Urinary bladder (tissue), 4 donors: ENCODE results near the gene FLRT2. TPM values are rescaled to one million over a fixed set of nuclear protein-coding genes. Genes with fewer than 3 reads are reported as not detected.

Experiments
- DNase-seq: peaks from one replicate; pipeline ENCODE4 v3.0.0-alpha.2; 2015; ENCODE audit errors: extremely low spot score
- H3K27ac ChIP-seq: one replicate; pipeline ENCODE4 v1.5.1; 2013; ENCODE audit warnings: low read depth, mild to moderate bottlenecking, moderate library complexity
- H3K36me3 ChIP-seq: one replicate; pipeline ENCODE4 v1.6.1; 2013; ENCODE audit warnings: mild to moderate bottlenecking, moderate library complexity; ENCODE audit not compliant: insufficient read depth
- H3K4me1 ChIP-seq: one replicate; pipeline ENCODE4 v1.6.1; 2013; ENCODE audit warnings: mild to moderate bottlenecking, moderate library complexity; ENCODE audit not compliant: insufficient read depth
- H3K4me3 ChIP-seq: one replicate; pipeline ENCODE4 v1.5.1; 2013; ENCODE audit warnings: low read depth, low read length
- WGBS: extraction: QIAGEN DNeasy Blood & Tissue Kit; methylation state at CpG from one replicate; pipeline ENCODE4 v1.1.7; 2013; 5-methylcytosine and 5-hydroxymethylcytosine counted together
- polyA plus RNA-seq: library from polyadenylated mRNA; stranded (reverse); fragments of 200-250 nt; gene quantifications from one replicate; pipeline ENCODE4 v1.2.3, GENCODE V29; 2013
- total RNA-seq: library from RNA; depleted of rRNA; stranded (reverse); fragments of >200 nt; gene quantifications from one replicate; pipeline ENCODE4 v1.2.3, GENCODE V29; 2014
- donor health status: healthy with polysubstance abuse.
- donor health status: healthy.

The FLRT2 gene
- total and polyA plus RNA-seq, 2 donors: 15.7 to 194 TPM

GRCh38 chr14:85533861-85534291, 3.9 kb downstream of the FLRT2 start:
- WGBS: under 1% methylated on average over 28 of the region's 28 CpGs
- Histone ChIP-seq H3K27ac (no peak overlapping the region), H3K36me3 (no peaks in the 10 kb centered on the region), H3K4me1 (peaks cover 1% of the 10 kb centered on the region), H3K4me3 (peak overlapping the region; percentile 59)
- no peak for DNase-seq

DNA sequence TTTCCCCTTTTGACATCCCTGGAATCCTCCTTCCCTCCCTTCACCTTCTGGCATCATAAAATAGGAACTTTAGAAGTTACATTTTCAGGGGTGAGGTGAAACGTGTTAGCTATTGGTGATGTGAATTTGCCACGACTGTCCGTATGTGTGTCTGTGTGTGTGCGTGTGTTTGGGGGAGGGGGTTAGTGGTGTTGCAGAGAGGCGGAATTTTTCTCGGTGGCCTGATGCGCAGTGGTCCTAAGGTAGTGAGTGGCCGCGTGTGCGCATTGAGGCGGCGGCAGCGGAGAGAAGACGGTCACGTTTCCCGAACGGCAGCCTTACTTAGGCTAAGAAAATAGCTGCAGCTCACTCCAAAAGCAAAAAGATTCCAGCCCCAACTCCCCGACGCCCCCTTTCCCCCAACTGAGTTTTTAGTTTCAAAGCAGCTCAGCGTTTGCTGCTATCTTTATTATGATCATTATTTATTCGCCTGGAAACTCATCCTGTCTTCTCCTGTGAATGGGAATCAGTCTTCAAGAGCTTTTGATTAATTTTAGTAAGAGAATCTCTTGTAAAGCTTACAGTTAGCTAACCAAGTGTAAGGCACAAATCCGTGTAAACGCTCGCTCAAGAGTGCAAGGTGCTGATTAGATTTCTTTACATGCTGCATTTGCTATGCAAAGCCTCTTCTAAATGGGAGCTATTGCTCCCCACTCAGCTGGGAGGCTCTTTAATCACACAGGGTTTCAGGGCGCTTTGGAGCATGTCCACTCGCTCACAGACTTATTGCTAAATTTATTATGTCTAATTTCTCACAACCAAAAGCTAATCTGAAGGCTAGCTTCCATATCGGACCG, 4.7 kb downstream of the FLRT2 start:
- 10% methylated on average over 28 of the region's 28 CpGs for WGBS
- Histone ChIP-seq H3K36me3 (no peaks in the 10 kb centered on the region), H3K4me1 (peaks cover 1% of the 10 kb centered on the region), H3K27ac (no peak overlapping the region), H3K4me3 (peak overlapping the region; percentile 59)
- DNase-seq: no peak

- no peak overlapping the region for H3K4me3 ChIP-seq
- peaks cover 1% of the 10 kb centered on the region for H3K4me1 ChIP-seq
- 61% methylated on average over 6 of the region's 6 CpGs for WGBS
- H3K36me3 ChIP-seq: no peaks in the 10 kb centered on the region
- no peak overlapping the region for H3K27ac ChIP-seq
- no peak for DNase-seq
Observed at GRCh38 chr14:85535321-85535720, 5.4 kb downstream of the FLRT2 start.

GRCh38 chr14:85535991-85536832, 6.3 kb downstream of the FLRT2 start:
- H3K4me3 ChIP-seq: no peak overlapping the region
- H3K27ac ChIP-seq: no peak overlapping the region
- peaks cover 1% of the 10 kb centered on the region for H3K4me1 ChIP-seq
- H3K36me3 ChIP-seq: no peaks in the 10 kb centered on the region
- 30% methylated on average over 8 of the region's 8 CpGs for WGBS
- no peak for DNase-seq

DNA sequence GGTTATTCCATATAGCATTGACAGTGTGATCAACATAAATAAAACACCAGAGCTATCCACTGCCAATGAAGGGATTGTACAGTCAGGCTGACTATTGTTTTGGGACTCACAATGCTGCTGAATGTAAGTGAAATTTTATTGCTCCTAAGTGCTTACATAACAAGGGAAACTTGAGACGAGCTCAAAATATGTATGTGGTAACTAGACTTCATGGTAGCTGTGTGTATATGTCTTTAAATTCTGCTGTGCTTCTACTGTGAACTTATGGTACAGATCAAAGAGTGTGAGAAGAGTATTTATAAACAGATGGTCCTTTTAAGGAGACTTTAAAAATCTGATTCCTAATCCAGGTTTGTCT, 6.9 kb downstream of the FLRT2 start:
- DNase-seq: no peak
- Histone ChIP-seq H3K4me1 (peaks cover 1% of the 10 kb centered on the region), H3K27ac (no peak overlapping the region), H3K36me3 (no peaks in the 10 kb centered on the region), H3K4me3 (no peak overlapping the region)
- 36% methylated on average over 1 of the region's 1 CpG for WGBS

GRCh38 chr14:85537526-85537925, 7.6 kb downstream of the FLRT2 start:
- DNase-seq: no peak
- Histone ChIP-seq H3K4me1 (peaks cover 1% of the 10 kb centered on the region), H3K36me3 (no peaks in the 10 kb centered on the region), H3K4me3 (no peak overlapping the region), H3K27ac (no peak overlapping the region)
- 74% methylated on average over 3 of the region's 3 CpGs for WGBS

GRCh38 chr14:85538636-85539035, 8.7 kb downstream of the FLRT2 start:
- DNase-seq: no peak
- WGBS: 91% methylated on average over 2 of the region's 2 CpGs
- H3K4me3 ChIP-seq: no peak overlapping the region
- no peaks in the 10 kb centered on the region for H3K36me3 ChIP-seq
- no peak overlapping the region for H3K27ac ChIP-seq
- H3K4me1 ChIP-seq: no peaks in the 10 kb centered on the region

DNA sequence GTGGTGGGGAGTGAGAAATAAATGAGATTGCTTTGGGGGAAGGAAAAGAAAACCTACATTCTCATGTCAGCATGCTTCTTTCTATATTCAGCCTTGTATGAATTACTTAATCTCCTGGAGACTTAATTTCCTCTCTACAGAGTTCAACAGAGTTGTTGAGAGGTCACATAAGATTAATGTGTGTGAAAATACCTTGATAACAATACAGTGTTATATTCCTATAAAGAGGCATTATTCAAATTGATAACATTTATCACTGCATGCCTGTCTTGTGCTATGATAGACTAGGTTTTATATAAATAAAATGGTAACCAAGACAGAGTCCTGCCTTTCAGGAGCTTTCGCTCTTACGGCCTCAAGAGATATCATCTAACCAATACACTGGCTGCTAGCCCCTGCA, 9.6 kb downstream of the FLRT2 start:
- Histone ChIP-seq H3K27ac (no peak overlapping the region), H3K4me3 (no peak overlapping the region), H3K36me3 (no peaks in the 10 kb centered on the region), H3K4me1 (no peaks in the 10 kb centered on the region)
- DNase-seq: no peak
- 93% methylated on average over 2 of the region's 2 CpGs for WGBS

GRCh38 chr14:85542623-85543022, 12.7 kb downstream of the FLRT2 start:
- no peak for DNase-seq
- no peak overlapping the region for H3K4me3 ChIP-seq
- 82% methylated on average over 5 of the region's 5 CpGs for WGBS
- no peak overlapping the region for H3K27ac ChIP-seq
- H3K36me3 ChIP-seq: no peaks in the 10 kb centered on the region
- H3K4me1 ChIP-seq: no peaks in the 10 kb centered on the region

DNA sequence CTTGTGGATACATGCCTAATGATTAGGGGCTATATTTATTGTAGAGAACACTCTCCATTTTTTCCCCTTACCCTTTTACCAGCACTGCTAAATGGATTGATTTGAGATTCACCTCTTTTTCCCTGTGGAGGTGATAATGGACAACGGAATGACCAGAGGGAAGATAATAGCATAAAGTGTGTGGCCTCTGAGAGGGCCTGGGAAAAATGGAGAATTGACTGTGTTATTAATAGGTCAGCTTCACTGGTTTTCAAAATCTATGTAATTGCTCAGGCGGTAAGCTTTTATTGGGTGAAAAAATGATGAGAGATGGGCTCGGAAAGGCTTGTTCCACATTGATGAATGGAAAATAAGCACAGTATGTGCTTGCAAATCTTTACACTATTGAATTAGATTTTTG, 15.8 kb downstream of the FLRT2 start:
- Histone ChIP-seq H3K4me1 (no peaks in the 10 kb centered on the region), H3K27ac (no peak overlapping the region), H3K36me3 (no peaks in the 10 kb centered on the region), H3K4me3 (no peak overlapping the region)
- 92% methylated on average over 3 of the region's 3 CpGs for WGBS
- no peak for DNase-seq

DNA sequence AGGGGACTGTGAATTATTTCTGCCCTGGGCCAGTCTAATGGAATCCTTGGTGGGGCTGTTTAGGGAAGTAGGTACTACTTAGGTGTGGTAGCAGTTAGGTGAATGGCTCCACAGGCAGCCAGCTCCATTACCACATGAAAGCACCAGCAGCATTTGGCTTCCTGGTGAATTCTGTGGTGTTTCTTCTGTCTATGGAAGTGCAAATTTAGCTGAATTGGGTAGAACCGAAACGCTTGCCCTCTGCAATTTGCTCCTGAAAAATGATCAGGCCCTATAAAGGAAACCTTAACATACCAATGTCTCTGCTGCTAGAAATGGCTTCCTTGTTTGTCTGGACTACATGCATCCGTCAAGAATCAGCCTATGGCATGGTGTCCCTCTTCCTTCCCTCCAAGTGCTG, 16.4 kb downstream of the FLRT2 start:
- DNase-seq: no peak
- no peak overlapping the region for H3K4me3 ChIP-seq
- WGBS: 83% methylated on average over 3 of the region's 3 CpGs
- no peaks in the 10 kb centered on the region for H3K36me3 ChIP-seq
- H3K4me1 ChIP-seq: no peaks in the 10 kb centered on the region
- H3K27ac ChIP-seq: no peak overlapping the region

DNA sequence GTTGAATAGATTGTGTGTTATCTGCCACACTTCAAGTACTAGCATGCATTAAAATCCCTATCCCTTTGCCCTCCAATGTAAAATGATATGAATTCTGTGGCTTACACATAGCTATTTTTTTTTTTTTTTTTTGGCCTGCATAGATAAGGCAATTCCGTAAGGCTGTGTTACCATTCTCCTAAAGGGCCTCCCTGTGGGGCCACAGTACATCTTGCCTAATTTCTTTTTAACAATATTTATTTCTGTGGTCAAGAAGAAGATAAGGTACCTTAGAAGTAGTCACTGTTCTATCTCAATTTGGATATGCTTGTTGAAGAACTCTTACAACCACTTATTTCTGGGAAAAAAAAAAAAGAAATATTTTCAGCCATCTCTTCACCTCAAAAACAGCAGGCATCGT, 19.8 kb downstream of the FLRT2 start:
- DNase-seq: no peak
- H3K4me1 ChIP-seq: no peaks in the 10 kb centered on the region
- no peaks in the 10 kb centered on the region for H3K36me3 ChIP-seq
- H3K4me3 ChIP-seq: no peak overlapping the region
- H3K27ac ChIP-seq: no peak overlapping the region
- 87% methylated on average over 2 of the region's 2 CpGs for WGBS

GRCh38 chr14:85554106-85554505, 24.2 kb downstream of the FLRT2 start:
- Histone ChIP-seq H3K4me3 (no peak overlapping the region), H3K36me3 (no peaks in the 10 kb centered on the region), H3K4me1 (no peaks in the 10 kb centered on the region), H3K27ac (no peak overlapping the region)
- no peak for DNase-seq
- 73% methylated on average over 3 of the region's 3 CpGs for WGBS

DNA sequence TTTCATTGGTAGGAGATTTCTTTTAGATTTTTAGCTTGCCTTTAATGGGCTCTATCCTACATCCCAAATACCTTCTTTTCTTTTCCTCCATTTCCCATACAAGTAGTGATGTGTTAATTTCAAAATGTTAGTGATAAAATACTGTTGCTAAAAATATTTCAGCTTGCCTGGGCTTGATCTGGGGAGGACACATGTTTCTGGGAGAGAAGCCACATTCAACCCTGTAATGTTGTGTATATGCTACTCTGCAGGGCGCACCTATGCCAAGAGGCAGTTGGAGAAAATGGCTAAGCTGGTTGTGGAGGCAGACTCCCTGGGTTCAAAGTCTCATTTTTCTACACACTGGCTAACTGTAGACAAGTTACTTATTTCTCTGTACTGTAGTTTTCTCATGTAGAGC, 26.3 kb downstream of the FLRT2 start:
- 97% methylated on average over 1 of the region's 1 CpG for WGBS
- H3K4me1 ChIP-seq: no peaks in the 10 kb centered on the region
- no peaks in the 10 kb centered on the region for H3K36me3 ChIP-seq
- no peak for DNase-seq
- no peak overlapping the region for H3K4me3 ChIP-seq
- no peak overlapping the region for H3K27ac ChIP-seq
